NCI-H1436 treated with DMSO at 0.1 percent for 48 hours (cell line): Measurements from ENCODE around the gene PON2.
A peak's percentile ranks its signal among the peaks of the same experiment; 100 is the strongest.
"Not testable (repeated sequence)": the region's sequence is repeated elsewhere in the genome, so short reads cannot be mapped to it uniquely, and the experiment has no call there.

Experiments
- DNase-seq: peaks from one replicate; lab custom pipeline; 2025; lab: John Stamatoyannopoulos, UW

PON2 gene

DNA sequence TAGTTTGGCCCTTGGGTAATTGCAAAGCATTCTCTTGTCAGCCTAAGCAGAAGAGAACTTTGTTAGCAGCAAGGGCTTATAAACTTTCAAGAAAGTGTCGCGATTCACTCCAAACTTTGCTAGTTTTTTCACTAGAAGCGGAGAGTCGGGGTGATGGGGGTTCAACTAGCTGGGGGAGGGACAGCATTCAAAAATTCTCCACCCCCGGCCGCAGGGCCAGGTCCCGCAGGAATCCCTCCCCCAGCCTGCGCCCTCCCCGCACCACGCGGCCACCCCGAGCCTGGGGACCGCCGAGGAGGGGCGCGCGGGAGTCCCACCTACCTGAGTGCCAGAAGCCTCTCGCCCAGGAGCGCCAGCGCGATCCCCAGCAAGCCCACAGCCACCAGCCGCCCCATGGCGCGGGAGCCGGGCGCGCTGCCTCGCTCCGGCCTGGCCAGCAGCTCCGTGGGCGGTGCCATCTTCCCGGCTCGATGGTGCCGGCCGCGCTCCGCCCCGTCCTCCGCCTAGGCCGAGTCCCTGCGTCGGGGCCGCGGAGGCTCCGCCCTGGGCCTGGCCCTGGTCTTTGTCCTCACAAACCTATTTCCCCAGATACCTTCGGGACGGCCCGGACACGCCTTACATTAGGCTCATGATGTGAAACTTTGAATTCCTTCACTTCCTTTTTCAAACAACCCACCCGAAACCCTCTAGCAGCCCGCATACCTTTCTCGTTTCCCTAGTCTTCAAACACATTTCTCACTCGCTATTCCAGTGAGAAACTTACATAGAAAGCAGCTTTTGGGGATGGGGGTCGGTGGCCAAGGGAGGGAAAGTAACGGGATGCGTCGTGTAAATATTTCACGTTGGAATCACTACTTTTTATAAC is at the start of gene PON2:
Gene PON2, minus strand, starts transcription at position 472 of the 865 bp plus-strand sequence. Its CDS starts 77 bp downstream, at position 395.
- no peak for DNase-seq

DNA sequence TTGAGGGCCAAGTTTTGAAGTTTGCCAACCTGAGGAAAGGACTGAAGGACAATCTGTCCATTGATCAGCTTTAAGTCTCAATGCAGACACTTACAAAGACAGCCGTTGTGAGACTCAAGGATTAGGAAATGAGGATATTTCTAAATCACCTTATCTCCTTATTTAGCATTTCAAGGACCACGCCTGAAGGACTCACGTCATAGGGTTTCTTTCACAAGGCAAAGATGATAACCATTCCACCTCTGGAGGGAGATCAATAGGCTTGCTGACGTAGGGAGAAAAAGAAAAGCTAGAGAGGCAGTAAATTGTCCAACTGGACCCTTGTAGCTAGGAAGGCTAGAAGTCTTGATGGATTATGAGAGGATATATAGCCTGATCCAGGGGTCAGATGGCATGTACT is 47.6 kb upstream of the PON2 start:
- DNase-seq: no peak

- no peak for DNase-seq
Observed at GRCh38 chr7:95481271-95482165, 46.7 kb upstream of the PON2 start.

- DNase-seq: no peak
Observed at GRCh38 chr7:95479992-95480624, 45.3 kb upstream of the PON2 start.

- peak; percentile 60 for DNase-seq
Observed at GRCh38 chr7:95478272-95479037, 43.6 kb upstream of the PON2 start.

DNA sequence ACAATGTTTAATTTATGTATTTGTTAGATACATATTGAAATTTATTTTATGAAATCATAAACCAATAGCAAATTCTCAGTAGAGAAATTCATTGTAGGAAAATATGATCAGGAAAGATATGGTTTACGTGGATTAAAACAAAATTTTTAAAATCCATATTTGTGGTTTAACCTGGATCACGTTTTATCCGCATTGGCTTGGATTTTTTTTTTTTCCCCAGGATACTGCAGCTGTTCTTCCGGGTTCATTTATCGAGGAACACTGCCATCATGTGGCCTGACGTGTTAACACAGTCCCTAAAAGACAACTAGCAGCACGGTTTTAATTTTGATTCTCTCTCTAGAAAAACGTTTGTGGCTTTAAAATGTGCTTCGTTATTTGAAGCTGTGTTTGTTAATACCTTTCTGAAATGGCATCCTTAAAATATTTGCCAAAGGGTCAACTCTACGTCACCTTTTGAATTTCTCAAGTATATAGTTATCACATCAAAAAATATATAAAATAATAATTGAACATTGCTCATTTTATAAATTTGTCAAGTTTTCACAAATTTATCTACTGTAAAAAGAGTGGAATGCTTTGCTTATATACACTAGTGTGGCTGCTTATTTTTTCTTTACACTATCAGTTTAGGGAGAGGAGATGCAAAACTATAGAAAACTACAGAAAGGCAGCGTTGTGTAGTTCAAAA is 42.2 kb upstream of the PON2 start:
- peak; percentile 32 for DNase-seq

DNA sequence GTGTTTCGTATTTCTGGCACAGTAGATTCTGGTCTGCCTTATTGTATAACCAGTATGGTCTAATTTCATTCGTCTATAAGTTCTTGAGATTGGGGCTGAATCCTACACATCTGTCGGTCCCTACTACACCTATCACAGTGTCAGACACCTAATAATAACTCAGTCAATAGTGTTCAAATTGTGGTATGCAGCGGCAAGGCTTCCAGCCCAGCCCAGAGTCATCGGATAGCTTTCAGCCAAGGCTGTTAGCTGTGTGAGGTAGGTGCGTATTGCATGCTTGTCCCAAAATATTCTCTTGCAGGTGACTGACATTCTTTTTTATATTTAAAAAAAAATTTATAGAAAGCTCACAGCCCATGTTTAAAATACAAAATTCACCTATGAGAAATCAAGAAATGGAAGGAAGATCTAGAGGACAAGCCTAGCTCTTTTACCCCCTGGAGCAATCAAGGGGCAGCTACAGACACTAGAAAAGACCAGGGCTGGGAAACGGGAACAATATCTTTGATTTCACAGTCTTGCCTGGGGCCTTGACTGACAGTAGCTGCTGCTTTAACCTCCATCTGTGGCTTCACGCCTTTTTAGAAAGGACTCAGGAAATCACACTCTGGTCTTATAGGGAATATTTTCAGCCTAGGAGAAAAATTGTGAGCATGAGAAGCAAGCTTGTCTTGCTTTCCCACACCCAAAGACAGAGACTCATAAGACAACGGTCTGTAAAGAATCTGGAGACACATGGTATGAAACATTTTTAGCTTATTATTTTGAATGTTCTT is 41.4 kb upstream of the PON2 start:
- DNase-seq: no peak

DNA sequence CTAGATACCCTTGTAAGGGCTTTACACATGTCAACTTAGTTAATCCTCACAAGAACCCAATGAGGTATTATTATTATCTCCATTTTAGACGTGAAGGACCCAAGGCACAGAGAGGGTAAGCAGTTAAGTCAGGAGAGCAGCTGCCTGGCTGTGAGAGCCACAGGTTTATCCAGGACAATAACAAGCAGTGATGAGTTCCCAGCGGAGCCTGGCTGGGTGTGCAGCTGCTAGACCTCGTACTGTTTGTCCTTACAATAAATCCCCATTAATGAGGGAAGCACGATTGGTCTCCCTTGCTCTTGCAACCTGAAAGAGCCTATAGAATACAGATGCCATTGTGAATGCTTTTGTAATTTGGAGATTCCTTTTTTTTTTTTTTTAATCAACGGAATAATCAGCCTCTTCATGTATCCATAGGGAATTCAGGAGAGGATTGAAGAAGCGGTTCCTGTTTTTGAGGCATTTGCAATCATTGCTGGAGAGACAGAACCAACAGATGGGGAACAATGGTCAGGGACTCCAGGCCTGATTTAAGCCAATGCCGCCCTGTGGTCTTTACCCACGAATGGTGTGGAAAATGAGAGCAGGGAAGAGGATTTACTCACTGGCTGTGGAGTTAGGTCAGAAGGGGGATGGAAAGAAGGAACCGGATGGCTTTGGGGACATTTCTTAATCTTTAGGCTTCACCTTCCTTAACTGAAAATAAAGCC is 38.6 kb upstream of the PON2 start:
- peak; percentile 73 for DNase-seq

DNA sequence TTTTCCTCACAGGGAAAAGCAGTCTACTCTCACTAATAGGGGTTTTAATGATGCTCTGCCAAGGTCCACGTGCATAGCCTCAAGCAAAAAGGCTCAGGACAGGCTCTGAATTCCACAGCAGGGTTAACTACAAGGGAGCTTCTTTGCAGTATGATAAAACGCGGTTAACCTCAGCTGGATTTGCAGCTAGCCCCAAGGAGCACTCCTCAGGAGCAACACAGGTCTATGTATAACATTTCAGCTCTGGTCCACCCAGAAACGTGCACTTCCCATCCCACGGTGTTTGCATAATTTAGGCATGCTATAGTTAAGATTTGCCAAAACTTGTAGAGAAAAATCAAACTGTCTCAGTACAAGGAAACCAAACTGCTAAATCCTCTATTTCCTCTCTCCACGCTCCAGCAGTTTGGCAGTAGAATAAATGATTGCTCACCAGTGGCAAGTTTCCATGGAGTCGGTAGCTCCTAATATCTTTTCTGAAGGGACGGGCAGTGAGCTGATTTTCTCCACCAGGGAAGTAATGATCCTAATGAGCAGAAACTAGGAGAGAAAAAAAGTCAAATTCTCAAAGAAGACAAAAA is 37.8 kb upstream of the PON2 start:
- no peak for DNase-seq

GRCh38 chr7:95471071-95471470 is 36.2 kb upstream of the PON2 start:
- no peak for DNase-seq

- DNase-seq: peak; percentile 51
Observed at GRCh38 chr7:95470452-95470851, 35.6 kb upstream of the PON2 start.

DNA sequence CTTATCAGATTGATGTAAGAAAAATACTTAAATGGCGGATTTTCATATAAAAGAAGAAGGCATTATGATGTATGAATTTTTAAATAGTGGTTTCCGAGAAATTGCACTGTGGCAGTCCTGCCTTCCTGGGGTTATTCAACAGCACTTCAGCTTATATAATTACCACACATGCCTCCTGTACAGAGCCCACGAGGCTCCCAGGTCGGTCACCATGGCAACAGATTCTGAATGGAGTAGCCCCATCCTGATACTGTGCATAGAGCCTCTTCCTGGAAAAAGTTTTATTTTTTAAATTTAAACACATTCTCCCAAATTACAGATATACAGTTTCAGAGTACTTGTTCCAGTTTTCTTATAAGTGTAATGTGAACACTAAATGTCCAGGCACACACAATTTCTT is 35.0 kb upstream of the PON2 start:
- peak; percentile 88 for DNase-seq

- DNase-seq: no peak
Observed at GRCh38 chr7:95469187-95469586, 34.4 kb upstream of the PON2 start.

DNA sequence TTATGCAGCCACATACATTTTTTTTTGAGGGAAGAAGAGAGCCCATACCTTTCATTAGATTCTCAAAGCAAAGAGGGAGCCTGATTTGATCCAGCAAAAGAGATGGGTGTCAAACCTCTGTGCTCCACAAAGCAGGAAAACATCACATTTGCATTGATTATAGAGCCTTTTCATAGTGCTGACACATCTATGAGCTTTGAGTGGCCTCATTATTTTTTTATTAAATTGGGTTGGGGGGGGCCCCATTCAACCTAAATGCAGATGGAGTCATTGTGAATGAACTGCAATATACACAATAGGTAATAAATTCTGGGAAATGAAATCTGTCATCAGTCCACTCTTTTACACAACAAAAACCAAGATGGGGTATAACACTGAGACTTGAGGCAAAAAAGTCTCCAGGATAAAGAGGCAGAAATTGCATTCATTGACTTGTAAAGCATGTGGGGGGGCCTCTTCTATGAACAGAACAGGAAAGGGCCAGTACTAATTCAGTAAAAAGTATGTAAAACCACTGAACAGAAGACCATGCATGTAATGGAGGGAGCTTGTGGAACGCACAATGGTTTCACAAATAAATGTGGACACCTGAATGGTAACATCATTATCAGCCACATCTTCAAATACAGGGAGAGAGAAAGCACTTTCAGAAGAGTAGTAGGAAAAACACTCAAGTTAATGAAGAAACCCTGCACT is 33.2 kb upstream of the PON2 start:
- DNase-seq: no peak

DNA sequence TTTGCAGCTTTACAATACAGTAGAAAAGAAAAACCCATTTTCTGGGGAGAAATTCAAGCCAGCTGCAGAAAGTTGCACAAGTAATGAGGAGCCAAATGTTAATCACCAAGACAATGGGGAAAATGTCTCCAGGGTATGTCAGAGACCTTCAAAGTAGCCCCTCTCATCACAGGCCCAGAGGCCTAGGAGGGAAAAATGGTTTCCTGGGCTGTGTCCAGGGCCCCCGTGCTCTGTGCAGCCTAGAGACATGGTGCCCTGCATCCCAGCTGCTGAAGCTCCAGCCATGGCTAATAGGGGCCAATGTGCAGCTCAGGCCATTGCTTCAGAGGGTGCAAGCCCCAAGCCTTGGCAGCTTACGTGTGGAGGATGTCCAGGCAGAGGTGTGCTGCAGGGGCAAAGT is 25.8 kb upstream of the PON2 start:
- DNase-seq: not testable (repeated sequence)

GRCh38 chr7:95457947-95458346 is 23.1 kb upstream of the PON2 start:
- no peak for DNase-seq

DNA sequence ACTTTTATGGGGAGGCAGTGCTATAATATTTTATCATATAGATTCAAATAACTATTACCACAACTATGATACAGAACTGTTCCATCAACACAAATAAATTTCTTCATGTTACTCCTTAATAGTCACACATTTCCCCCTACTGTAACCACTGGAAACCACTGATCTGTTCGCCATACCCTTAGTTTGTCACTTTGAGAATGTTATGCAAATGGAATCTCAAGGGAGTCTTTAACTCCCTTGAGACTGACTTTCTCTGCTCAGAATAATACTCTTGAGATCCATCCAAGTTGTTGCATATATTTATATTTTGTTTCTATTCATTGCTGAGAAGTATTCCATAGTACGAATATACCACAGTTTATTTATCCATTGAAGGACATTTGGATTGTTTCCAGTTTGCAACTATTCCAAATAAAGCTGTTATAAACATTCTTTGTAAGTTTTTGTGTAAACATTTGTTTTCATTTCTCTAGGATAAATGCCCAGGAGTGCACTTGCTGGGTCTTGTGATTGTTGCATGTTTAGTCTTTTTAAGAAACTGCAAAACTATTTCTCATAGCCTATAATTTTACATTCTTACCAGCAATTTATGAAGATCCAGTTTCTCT is 19.7 kb upstream of the PON2 start:
- no peak for DNase-seq

DNA sequence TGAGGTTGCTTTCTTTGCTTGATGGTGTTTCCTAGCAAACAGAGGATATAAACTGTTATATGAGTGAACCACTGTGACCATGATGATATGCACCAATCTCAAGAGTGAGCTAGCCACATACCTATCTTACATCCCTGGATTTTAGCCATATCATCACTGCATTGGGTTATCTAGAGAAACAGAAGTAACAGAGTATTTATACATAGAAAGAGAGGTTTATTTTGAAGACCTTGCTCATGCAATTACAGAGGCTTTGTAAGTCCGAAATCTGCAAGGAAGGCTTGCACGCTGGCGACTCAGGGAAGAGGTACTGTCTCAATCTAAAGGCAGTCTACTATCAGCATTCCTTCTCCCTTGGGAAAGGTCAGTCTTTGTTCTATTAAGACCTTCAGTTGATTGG is 11.8 kb upstream of the PON2 start:
- DNase-seq: no peak
